Activated naive CD4-positive, alpha-beta T cell treated with anti-CD3 and anti-CD28 coated beads, Interleukin-2, amount 50 U/mL, for 16 hours (primary cell): ENCODE results near the gene GGA1.
"Not testable (repeated sequence)": the region's sequence is repeated elsewhere in the genome, so short reads cannot be mapped to it uniquely, and the experiment has no call there.

ENCODE experiments used
- DNase-seq: peaks from one replicate; pipeline ENCODE4 v3.0.0-alpha.2; 2020

GGA1 gene

DNA sequence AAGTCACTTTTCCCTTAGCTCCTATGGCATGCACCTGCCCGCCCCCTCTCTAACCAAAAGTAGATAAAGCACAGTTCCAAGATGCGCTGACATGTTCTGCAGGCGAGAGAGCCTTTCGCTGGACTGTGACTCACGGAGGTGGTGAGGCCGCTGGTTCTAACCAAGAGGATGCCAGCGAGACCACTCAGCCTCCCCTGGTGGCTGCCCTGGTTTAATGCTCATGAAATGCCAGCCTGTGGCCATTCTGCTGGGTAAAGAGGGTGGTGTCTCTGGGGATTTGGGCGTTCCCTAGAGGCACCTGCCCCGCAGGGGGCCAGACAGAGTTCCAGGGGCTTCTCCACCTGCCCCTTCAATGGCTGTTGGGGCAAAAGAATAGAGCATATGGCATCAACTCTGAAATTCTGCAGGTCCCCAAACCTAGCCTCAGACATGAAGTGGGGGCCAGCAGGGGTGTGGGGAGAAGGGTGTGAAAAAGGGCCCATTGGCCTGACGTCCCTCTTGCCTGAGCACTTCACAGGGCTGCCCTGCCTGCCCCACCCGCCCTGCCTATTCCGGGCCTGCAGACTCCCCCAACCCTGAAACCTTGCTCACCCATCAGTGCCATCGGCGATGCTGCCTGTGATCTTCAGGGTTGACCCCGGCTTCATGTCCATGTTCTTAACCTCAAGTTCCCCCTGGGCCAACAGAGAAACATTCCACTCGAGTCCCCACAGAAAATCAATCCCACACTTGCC lies 37.2 kb upstream of the GGA1 start:
- no peak for DNase-seq

- DNase-seq: no peak
Observed at GRCh38 chr22:37571992-37572373, 36.7 kb upstream of the GGA1 start.

DNA sequence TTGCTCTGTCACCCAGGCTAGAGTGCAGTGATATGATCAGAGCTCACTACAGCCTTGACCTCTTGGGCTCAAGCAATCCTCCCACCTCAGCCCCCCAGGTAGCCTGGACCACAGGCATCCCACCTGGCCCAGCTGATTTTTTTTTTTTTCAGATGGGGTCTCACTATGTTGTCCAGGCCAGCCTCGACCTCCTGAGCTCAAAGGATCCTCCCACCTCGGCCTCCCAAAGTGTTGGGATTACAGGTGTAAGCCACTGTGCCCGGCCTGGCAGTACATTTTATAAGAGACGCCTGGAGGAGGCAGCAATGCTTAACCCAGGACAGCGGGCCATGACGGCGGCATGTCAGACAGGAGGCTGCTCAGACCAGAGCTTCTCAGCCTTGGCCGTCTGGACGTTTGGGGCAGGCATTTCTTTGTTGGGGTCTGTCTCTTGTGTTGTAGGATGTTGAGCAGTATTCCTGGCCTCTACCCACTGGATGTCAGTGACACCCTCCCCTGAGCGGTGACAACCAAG lies 33.1 kb upstream of the GGA1 start:
- DNase-seq: no peak

GRCh38 chr22:37578002-37578401 lies 30.6 kb upstream of the GGA1 start:
- DNase-seq: no peak

- no peak for DNase-seq
Observed at GRCh38 chr22:37581504-37581903, 27.1 kb upstream of the GGA1 start.

DNA sequence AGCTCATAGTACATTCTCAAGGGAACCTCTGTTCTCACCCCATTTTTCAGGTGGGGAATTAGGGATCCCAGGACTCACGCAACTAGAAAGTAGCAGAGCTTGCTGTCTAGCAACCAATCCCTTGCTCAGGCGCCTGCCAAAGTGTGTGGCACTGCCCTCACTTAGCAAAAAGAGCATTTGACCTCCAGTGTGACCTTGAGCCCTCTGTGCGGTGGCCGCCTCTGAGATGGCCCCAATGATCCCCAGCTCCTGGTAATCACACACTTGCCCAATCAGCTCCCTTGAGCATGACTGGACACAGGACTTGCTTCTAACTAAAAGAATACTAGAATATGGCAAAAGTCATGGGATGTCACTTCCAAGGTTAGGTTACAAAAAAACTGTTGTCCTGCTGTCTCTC lies 26.1 kb upstream of the GGA1 start:
- DNase-seq: no peak

DNA sequence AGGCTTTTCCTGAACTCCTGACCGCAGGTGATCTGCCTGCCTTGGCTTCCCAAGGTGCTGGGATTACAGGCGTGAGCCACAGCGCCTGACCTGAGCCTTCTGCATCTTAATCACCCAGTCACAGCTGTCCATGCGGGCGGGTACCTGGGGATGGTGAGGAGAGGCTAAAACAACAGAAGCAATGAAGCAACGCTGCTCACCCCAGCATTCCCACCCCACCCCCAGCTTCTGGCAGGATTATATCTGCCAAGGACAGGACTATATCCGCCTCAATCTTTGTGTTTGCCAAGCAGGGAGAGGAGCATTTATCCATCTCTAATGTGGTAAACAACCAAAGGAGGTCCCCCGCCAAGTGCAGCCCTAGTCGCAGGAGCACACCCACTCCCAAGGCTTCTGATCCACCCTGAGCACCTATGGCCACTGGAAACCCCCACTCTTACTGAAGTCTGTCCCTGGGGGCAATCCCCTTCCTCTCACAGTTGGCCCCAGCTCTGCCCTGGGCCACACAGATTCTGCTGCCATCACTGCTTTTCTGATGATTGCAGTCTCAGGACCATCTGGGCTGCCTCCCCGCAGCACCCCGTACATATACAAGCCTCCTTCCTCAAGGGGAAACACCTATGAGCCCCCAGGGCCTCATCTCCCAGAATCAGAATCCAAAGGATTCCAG lies 20.0 kb upstream of the GGA1 start:
- no peak for DNase-seq

GRCh38 chr22:37589636-37590035 lies 19.0 kb upstream of the GGA1 start:
- no peak for DNase-seq

GRCh38 chr22:37591081-37591480 lies 17.6 kb upstream of the GGA1 start:
- not testable (repeated sequence) for DNase-seq

DNA sequence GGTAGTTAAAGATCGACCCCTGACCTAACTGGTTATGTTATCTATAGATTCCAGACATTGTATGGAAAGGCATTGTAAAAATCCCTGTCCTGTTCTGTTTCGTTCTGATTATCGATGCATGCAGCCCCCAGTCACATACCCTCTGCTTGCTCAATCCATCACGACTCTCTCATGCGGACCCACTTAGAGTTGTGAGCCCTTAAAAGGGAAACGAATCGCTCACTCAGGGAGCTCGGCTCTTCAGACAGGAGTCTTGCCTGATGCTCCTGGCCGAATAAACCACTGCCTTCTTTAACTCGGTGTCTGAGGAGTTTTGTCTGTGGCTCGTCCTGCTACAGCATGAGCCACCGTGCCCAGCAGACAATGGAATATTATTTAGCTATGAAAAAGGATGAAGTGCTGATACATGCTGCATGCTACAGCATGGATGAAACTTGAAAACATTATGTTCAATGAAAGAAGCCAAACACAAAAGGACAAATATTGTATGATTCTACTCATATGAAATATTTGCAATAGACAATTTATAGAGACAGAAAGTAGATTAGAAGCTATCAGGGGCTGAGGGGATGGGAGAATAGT lies 16.7 kb upstream of the GGA1 start:
- DNase-seq: no peak

- no peak for DNase-seq
Observed at GRCh38 chr22:37594237-37594636, 14.4 kb upstream of the GGA1 start.

- no peak for DNase-seq
Observed at GRCh38 chr22:37599153-37599552, 9.5 kb upstream of the GGA1 start.

DNA sequence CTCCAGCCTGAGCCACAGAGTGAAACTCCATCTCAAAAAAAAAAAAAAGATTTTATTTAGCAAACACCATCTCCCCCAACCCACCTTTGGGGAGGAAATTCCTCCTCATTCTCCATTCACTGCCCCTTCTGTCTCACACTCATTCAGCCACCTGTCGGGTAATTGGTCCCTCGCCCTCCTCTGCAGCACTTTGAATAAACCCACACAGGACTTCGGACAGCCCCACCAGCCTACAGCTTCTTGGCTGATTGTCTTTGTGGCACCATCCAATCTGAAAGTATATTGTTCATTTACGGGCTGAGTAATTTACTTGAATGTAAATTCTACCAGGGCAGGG lies 7.5 kb upstream of the GGA1 start:
- DNase-seq: no peak

- no peak for DNase-seq
Observed at GRCh38 chr22:37601540-37602442, 6.8 kb upstream of the GGA1 start.

DNA sequence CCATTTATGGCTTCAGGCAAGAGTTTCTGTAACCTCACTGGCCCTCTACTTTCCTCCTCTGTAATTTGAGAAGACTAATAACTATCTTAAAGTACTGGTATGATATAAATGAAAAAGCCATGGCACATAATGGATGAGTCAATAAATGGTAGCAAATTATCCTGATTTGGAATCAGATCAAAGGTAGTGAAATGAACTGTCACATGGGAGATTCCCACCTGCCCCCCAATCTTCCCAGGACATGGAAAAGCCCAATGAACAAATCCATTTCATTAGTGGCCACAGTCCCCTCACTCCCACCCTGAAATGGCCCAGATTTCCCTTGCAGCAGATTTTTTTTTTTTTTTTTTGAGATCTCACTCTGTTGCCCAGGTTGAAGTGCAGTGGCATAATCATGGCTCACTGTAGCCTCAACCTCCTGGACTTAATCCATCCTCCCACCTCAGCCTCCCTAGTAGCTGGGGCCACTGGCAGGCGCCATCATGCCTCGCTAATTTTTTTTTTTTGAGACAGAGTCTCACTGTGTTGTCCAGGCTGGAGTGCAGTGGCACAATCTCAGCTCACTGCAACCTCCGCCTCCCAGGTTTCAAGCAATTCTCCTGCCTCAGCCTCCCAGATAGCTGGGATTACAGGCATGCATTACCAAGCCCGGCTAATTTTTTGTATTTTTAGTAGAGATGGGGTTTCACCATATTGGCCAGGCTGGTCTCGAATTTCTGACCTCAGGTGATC lies 5.9 kb upstream of the GGA1 start:
- not testable (repeated sequence) for DNase-seq

DNA sequence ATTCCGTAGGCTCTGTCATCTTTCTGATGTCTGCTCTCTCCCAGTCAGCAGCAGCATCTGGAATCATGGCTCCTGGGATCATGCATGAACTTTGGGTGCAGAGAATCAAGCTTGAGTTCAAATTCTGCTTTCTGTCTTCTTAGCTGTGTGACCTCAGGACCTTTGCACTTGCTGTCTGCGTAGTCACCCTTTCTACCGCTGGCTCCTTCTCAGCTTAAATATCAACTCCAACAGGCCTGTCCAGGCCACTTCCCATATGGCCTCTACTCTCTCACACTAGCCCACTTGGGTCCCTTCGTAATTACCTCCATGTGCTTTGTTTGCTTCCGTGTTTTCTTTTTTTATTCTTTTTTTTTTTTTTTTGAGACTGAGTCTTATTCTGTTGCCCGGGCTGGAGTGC lies 4.6 kb upstream of the GGA1 start:
- DNase-seq: no peak

DNA sequence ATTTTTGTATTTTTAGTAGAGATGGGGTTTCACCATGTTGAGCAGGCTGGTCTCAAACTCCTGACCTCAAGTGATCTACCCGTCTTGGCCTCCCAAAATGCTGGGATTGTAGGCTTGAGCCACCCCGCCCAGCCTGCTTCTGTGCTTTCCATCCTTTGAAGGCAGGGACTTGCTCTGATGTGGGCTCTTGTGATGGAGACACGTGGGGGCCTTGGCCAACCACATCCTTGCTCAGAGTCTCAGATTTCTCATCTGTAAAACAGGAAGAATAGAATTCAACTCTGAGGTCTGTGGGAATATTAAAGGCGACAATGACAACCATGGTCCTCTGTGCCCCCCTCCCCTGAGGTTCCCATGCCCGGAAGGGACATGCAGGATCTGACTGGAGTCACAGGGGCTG lies 3.8 kb upstream of the GGA1 start:
- DNase-seq: peak; percentile 27

DNA sequence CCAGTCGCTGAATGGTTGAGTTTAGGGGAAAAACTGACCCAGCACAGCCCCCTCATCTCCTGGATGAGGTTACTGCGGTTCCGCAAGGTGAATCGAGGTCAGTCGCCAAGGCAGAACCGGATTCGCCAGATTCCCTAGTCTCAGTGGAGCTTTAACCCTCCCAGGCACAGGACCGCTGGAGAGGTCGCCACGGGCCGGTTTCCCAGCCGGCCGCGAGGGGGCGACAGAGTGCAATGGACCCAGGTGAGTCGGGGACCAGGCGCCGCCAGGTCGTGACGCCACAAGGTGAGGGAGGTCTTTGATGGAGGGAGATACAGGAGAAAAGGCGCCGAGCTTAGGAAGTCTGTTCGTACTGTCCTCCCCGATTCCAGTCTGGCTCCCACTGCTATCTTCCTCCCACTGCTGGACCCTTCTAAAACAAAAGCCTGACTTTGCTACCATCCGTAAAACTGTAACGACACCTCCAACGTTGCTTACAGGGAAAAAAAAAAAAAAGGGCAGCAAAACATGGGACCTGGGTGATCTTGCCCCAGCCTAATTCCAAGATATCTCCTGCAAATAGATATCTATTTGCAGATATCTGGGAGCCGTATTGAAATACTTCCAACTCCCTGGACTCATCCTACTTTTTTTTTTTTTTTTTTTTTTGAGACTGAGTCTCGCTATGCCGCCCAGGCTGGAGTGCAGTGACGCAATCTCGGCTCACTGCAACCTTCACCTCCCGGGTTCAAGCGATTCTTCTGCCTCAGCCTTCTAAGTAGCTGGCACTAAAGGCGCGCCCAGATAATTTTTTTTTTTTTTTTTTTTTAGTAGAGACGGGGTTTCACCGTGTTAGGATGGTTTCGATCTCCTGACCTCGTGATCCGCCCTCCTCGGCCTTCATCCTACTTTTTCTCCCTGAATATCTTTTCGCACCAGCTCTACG lies 1.4 kb upstream of the GGA1 start:
- DNase-seq: peak; percentile 92

- DNase-seq: peak; percentile 26
Observed at GRCh38 chr22:37607935-37608476, 628 bp upstream of the GGA1 start.

DNA sequence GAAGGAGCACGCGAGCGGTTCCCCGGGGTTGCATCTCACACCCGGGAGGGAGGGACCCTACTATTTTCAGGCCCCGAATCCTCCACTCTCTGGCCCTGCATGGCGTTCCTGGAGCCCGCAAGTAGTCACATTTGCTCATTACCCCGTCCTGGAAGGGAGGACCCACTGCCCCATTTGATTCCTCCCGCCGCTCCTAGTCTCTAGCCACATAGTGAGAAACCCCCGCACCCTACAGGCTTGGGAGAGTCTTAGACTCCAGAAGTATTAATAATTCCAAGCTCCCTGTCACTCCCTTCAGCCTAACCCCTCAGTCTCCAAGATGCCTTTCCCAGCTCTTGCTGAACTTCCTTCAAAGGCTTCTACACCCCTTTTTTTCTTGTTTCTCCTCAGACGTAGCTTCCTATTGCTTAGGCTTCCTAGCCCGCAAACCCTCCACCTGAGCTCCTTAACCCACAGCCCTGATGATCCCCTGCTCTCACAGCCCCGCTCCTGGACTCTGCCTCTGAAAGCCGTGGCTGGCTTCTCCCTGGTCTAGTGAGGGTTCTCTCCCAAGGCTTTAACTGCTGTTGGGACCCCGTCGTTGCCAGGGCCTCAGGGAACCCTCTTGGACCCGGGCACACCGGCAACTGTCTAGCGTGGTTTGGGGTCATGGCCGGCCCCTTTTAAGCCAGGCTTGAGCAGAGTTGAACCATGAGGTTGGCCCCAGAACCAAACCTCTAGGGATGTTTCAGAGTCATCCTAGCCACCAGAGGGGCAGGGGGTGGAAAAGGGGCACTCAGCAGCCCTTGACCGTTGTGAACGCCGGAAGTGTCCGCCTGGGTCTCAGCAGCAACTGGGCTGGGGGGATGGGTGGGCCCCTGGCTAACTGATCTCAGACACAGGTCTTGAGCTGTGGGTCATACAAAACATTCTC lies 862 bp downstream of the GGA1 start:
- DNase-seq: no peak
